HK-2 (cell line): ENCODE results near the gene OR51E1.

Source experiments
- DNase-seq: peaks from one replicate; pipeline ENCODE4 v3.0.0-alpha.2; 2018; ENCODE audit not compliant: unreplicated experiment

Gene OR51E1

DNA sequence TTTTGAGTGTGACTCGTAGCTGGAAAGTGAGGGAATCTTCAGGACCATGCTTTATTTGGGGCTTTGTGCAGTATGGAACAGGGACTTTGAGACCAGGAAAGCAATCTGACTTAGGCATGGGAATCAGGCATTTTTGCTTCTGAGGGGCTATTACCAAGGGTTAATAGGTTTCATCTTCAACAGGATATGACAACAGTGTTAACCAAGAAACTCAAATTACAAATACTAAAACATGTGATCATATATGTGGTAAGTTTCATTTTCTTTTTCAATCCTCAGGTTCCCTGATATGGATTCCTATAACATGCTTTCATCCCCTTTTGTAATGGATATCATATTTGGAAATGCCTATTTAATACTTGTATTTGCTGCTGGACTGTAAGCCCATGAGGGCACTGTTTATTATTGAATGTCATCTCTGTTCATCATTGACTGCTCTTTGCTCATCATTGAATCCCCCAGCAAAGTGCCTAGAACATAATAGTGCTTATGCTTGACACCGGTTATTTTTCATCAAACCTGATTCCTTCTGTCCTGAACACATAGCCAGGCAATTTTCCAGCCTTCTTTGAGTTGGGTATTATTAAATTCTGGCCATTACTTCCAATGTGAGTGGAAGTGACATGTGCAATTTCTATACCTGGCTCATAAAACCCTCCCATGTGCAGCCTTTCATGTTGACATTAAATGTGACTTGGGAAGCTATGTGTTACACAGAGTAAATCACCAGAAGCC is 11.0 kb downstream of the OR51E1 start:
- DNase-seq: no peak

DNA sequence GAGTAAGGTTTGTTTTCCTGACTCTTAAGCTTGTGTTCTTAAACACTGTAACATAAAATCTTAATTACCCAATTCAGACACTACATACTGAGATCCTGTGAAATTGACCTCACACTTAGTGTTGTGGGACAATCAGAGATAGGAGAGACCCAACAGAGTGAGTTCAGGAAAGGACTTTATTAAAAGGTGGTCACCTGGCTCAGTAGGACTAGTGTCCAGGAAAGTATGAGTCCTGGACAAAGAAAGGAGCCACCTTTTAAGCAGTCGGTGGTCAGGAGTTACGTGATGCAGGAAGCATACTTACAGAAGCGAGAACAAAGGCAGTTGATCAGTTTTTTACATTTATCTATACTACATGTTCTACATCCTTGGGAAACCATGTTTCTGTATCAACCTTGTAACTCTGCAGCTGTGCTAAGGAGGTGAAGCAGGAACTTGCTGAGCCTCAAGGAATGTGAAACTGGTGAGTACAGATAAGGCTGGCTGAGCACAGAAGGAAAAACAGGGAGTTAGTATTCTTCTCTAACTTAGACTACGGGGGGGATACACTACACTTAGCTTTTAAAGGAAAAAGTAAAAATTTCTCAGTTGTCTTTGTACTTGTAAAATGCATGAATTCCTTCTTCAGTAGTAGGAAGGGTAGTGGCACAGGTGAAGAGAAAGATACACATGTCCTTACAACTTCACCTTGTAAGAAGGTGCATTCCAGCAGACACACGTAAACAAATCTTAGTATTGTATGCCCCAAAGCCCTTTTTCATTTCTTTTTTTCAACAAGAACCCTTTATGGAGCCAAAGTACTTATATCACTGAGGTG is 15.1 kb downstream of the OR51E1 start:
- DNase-seq: no peak

DNA sequence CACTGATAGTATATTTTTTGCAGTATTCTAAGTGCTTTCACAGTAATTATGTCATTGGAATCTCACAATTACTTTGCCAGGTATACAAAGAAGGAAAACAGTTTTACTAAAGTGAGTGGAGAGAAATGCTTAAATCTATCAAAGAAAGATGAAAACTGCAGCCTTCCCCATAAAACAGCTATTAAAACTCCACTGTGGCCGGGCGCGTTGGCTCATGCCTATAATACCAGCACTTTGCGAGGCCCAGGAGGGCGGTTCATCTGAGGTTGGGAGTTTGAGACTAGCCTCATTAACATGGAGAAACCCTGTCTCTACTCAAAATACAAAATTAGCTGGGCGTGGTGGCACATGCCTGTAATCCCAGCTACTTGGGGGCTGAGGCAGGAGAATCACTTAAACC is 19.1 kb downstream of the OR51E1 start:
- no peak for DNase-seq

DNA sequence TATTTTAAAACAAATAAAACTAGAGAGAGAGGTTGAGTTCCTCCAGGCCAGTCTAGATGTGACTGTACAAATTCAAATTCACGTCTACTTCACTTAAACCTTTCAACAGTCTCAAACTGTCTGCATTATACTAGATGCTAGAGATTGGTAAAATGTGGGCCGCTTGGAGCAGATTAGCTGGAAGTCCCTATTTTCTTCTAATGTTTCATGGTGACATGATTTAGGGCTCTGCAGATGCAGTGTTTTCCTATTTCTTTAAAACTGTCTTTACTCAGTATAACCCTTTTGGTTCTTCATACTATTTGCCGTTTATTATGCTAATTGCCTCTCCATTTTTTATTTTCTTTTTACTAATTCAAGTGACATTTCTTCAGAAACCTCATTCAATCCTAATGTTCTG is 20.4 kb downstream of the OR51E1 start:
- DNase-seq: no peak

DNA sequence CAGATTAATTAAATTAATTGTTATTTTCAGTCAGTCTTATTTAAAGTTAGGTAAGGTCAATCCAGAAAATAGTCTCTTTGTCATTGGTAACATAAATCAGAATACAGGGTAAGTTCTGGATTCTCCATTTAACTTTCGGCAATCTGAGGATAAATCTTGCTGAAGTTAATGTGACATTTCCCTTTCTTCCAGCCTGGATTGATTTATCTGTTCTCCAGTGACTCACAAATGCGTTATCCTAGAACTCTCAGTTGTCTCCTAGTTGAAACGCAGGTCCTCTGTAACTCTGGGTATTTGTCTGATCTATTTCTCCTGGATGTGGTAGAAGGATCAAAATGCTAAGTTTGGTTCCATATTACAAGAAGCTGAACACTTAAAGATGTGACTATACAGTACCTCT is 21.0 kb downstream of the OR51E1 start:
- DNase-seq: no peak

DNA sequence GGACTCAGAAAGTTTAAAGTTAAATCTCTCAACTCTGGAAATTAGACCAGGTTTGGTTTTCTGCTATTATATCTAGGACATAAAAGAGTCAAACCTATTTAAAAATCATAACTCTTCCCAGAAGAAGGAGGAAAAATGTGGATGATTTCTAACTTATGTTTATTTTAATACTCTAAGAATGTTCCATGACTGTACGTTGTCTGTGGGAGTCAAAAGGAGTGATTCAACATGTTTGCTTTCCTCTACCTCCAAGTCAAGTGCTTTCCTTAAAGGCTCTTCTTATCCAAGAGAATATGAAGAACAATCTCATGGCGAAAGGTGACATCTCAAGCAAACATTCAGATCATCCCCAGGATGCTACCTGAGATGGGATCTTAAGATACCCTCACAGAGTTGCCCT is 21.6 kb downstream of the OR51E1 start:
- no peak for DNase-seq

DNA sequence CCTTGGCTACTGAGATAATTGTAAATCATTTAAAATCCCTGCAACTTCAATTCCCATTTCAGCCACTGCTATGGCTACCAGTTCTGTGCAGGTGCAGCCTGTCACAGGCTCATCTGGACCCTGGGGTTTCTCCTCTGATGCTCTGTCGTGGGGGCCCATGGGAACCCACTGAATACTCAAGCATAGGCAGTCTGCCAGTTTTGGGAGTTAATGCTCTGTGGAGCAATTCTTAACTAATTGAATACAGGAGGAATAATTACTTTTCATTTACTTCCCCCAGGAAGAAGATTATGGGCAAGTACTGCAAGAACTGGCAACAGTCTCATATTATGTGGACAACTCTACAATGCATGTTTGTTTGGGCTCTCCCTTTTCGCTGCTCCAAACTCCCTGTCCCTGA is 28.0 kb downstream of the OR51E1 start:
- DNase-seq: no peak

DNA sequence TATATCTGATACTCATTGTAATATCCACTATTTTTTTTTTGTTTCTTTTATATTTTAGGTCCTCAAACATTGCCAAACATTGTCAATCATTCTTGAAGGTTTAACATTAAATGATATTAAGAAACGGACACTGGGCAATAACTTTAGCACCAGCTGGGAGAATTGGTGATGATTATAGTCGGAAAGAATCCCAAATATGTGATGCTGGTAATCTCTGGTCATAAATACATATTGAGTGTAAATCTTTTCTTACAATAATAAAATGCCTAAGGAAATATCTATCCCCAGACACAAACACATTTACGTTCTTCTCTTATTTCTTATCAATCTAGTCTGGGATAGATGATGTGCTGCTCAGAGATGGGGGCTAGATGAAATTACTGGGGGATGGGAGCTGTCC is 28.7 kb downstream of the OR51E1 start:
- no peak for DNase-seq

DNA sequence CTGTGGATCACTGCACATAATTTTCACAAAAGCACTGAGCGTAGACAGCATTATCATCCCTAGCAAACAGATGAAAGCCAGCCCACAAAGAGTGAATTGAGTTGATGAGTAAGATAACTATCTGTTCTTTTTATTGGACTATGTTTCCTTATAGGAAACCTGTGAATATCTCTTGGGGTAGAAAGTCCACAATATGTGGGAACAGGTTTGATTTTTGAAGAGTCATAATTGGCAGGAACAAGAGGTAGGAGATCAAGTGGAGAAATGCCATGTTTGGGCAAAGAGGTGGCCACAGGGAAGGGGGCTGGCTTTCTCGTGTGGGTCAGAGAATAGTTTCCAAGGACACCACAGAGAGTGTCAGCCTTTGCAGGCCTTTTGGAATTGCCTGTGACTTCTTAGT is 30.0 kb downstream of the OR51E1 start:
- DNase-seq: no peak

DNA sequence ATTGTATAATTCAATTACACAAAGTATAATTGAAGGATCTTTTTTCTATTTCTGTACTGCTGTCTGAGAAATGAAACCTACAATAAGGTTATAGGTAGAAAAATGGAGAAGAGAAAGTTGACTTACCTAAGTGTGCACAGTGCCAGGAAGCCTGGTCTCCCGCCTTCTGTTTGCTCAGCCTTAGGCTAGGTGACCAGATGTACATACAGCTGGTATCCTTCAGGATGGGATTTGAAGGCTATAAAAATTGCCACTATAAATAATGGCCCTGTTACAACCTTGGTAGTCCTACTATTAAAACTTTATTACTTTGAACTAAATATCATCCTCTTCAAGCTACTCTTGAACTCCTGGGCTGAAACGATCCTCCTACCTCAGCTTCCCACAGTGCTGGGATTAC is 34.2 kb downstream of the OR51E1 start:
- no peak for DNase-seq

DNA sequence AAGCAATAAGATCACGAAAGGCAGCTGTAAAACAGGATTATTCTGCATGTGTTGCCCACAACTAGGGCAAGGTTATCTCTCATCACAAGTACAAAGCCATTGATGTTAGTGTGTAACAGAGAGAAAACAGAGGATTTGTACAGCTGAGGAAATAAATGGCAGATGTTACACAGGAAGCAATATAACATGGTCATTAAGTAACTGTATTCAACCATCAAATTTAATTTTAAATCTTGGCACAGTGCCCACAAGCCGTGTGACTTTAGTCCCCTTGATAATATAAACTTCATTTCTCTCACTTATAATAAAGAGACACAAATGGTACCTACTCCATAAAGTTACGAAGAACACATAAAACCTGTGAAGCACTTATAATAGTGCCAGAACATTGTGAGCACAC is 36.6 kb downstream of the OR51E1 start:
- DNase-seq: no peak

DNA sequence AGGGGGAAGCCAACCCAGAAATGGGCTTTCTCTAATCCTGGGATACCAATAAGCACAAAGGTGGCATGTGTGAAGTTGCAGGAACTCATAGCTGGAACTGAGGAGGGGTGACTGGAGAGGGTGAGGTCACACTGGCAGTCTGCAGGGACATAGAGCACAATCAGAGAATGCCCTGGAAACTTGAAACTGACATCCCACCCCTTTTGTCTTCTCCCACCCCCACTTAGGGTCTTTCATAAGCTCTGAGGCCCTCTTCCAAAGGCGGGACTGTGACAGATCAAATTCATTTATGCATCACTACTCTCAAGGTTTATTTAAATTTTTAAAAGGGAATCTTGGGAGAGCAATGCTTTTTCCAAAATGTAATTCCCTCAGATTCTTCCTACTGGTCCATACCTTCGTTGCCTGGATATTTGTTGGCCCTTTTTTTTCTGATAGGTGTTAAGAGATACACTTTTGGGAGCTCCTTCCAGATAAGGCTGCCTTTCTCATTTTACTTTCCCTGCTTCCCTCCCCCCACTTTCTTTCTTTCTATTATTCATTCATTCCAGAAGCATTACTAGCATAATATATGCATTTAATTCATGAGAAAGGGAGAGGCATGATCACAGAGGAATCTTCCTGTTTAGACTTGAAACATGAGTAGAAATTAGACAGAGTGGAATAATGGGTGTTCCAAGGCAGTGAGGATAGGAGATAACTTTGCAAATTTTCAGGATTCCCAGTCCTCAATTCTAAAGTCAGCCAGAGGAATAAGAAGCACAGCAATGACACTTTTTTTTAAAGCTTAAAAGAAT is 39.0 kb downstream of the OR51E1 start:
- no peak for DNase-seq

DNA sequence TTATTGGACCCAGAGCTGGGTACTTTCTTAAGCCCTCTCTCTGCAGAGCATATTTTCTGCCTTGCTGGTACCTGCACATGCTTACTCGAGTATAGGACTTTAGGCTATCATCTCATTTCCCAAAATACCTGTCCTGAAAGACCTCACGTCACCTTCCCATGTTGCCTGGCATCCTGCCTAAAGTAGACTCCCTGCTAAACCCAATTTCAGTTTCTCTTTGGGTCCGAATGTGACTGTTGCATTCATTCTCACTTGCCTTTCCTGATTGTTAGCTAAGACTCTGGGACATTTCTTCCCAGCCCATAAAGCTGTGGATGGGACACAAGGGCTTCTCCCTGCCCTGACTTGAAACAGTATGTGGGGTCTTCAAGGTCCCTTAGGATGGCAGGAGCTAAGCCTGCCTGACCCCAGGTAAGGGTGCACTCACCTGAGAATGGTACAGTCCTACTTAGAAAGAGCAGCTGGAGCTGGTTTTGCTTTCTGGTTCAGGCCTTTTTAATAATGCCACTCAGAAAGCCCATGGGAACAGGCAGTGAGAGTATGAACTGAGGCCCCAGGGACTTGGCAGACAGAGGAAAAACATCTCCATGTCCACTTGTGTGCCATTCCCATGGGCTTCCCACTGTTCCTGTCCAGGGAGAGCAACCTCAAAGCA is 41.0 kb downstream of the OR51E1 start:
- DNase-seq: no peak

DNA sequence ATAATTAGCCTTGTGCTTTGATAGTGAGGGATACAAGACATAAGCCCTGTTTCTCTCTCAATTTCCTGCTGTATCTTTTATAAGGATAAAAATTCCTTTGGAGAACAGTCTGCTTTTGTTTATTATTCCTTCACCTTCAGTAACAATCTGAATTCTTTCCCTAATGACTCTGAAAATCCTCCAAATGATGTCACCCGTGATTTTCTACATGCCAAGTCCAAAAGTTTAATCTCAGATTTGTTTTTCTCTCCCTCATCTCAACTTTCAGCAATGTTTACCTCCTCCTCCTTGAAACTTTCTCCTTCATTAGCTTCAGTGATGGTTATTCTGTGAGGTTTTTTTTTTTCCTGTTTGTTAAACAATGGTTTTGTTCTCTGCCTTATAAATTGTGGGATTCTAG is 51.7 kb downstream of the OR51E1 start:
- no peak for DNase-seq

DNA sequence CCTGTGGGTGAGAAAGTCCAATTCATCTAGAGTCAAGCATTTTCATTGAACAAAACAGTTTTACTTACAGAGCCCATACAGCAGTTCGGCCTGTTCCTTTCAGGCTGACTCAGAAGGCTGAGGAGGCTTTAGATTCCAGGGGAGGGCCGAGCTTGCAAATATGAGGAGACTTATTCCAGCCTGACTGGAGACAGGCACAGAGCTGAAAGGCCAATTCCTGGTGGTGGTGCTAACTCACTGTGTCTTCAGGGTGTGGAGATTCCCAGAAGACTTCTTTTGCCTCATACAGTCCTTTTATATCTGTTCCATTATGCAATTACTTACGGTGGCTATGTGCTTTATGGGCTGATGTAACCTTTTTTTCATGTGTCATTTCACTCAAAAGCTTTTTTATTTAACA is 53.8 kb downstream of the OR51E1 start, which contains the start of gene OR51E2:
OR51E2 (minus strand) TSS at position 269 of the 400 bp plus-strand sequence. CDS start 15,142 bp downstream, outside the sequence.
- DNase-seq: no peak

DNA sequence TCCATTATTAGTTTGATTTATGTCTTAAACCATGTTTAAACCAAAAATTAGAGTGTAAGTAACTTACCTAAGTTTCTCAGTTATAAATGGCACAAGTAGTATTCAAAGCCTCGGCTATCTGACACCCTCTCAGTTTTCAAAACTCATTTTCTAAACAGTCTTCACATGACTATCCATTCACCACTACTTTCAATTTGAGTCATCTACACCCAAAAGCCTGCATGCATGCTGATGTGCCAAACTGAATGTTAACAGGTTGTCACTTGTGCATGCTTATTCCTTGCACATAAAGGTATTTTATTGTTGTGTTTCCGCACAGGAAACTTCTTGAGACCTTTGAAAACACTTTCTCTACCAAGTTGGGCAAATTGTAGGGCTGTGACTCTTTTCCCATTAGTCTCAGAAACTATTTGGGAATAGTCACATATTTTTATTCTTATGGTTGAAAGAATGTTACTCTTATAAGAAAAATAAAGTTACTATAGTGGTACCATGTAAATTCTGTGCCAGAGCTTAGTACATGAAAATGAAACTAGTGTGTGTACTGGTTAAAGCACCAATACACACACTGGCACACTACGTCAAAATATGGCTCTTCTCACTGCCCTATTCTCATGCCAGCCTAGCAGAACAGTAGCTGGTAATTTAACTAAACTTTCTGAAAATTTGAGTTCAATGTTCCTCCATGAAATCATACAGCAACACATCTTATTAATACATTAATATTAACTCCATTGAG is 56.1 kb downstream of the OR51E1 start:
- no peak for DNase-seq

DNA sequence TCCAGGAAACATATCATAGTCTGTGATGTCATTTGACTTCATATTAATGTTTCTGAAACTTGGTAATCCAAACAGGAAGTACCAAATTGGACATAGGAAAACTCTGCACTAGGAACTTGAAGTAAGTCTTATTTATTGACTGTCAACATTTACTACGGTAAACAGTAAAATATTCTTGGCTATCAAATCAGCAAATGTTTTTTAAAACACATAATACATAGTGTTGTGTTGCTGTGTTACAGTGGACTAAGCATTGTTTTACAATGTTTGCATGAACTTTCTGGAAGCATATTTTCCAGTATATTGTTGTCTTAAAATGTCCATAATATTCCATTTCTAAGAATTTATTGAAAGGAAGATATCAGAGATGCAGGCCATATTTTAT is 56.6 kb downstream of the OR51E1 start:
- DNase-seq: no peak

DNA sequence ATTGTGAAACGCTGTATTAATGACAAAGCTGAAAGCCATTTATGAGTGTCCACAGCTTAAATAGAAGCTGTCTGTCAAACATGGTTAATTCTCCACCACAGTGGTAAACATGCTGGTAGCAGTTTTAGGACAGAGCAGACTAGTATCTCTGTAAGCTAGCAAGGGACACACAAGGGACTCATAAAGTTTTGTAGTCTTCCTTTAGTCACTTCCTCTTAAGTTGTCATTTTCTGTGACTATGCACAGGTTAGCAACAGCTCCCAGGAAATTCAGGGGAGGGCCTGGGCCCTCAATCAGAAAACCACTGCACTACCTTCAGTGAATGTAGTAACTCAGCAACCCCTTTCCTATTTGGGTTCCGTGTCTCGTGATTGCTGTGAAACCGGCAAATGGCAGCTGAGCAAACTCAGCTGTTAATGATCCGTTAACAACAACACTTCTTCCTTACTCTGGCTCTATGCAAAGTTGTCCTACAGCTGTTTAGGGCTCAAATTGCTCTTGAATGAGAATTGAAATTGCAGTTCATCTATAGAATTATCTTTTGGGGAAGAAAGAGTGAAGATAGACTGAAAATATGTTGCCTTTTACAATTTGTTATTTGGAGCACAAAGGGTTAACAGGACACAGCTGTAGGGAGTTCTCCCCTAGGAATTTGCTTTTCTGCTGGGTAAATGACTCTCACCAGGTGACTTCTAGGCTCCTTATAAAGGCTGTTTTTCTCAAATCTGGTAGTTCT is 60.4 kb downstream of the OR51E1 start, which contains the start of gene MMP26:
MMP26 (plus strand) TSS at position 731 of the 736 bp plus-strand sequence.
- no peak for DNase-seq

DNA sequence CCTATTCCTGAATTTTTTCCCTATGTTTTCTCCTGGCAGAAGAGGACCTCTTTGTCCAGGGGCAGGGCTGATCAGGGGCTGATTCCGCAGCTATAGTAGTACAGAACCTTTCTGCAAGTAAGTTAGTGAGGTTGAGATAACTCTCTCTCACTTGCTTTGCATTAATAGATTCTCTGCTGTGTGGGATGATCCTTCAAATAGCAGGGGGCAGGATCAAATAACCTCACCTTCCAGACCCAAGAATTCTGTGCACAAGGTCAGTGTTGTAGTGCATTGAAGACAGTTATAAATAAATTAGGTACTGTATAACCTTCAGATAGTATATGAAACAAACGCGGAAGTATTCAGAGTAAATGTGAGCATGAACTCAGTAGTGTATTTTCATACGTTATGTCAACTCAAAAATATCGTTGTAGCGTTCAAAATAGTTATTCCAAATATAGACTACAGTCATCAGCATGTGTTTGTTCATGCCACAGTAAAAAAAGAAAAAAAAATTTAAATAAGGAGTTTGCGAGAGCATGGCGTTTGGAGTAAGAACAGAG is 61.1 kb downstream of the OR51E1 start:
- no peak for DNase-seq
